Ovary (tissue), 3 donors: ENCODE data around the gene PKNOX1.

ENCODE experiments used
- CTCF ChIP-seq, 3 donors: fragments of 450-650 bp in 2 of 3; fragments of 200-600 bp in 1 of 3; IDR thresholded peaks; one replicate each; pipeline versions ENCODE4 v1.5.1 to v1.8.0; 2016 to 2022; ENCODE audit warnings: antibody characterized with exemption in 3 of 3, mild to moderate bottlenecking in 1 of 3
- POLR2A ChIP-seq: fragments of 450-650 bp; IDR thresholded peaks from one replicate; pipeline ENCODE4 v1.6.1; 2017; ENCODE audit warnings: antibody characterized with exemption, mild to moderate bottlenecking, moderate library complexity
- donor health status: DM: no; HTN: no; CAD: no.

DNA sequence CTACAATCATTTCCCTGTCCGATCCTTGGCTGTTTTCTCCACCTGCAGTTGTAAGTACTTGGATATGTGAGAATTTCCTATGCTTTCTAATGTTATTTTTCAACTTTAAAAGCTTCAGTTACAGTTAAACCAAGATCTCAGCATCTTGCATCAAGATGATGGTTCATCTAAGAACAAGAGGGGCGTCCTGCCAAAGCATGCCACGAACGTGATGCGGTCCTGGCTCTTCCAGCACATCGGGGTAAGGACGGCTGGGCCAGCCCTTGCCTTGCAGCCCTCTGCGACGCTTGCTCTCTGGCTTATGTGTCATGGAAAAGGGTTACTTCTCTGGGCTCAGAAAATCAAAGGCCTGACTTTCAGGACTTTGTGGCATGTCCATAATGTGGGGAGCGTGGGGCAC lies 46.8 kb downstream of the PKNOX1 start:
- no peak for TF ChIP-seq POLR2A
- no peak for TF ChIP-seq CTCF (IDR thresholded peaks at IDR 0.05)
